Stimulated activated CD8-positive, alpha-beta memory T cell treated with anti-CD3 and anti-CD28 coated beads, Interleukin-2, amount 100 ng/mL, for 48 hours (primary cell): ENCODE measurements around the gene GLCE.

Source experiments
- DNase-seq, 2 donors: peaks; one replicate each; pipeline ENCODE4 v3.0.0-alpha.2; 2020; ENCODE audit warnings: low read depth in 2 of 2

The GLCE gene

DNA sequence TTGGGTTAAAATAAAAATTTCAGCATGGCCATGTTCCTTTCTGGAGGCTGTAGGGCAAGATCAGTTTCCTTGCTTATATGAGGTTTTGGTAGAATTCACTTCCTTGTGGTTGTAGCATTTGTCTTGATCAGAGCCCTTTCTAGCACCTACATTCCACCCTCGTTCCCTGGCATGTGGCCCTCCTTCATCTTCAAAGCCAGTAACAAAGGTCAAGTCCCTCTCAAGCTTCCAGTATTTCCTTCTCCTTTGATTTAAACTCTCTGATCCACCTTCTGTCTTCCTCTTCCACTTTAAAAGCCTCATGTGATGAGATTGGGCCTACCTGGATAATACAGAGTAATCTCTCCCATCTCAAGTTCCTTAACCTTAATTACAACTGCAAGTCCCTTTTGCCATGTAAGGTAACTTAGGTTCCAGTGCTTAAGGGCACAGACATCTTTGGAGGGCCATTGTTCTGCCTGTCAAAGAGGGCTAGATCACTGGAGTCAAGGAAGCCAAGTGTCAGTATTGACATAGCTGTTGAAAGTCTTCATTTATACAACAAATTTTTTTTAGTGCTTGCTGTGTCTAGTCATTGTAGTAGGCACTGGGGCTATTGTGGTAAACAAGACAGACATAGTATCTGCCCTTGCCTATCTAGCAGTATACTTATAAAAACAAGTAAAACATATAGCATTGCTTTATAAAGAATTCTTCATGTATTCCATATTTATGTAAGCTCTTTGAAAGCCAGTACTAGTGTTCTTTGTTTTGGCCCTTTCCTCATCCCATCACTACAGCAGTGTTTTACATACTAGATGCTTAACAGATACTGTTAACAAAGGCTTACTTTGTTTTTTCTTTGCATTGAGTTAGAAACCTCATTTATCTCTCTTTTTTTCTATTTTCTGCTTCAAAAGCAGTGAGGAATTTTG is 40.7 kb downstream of the GLCE start:
- no peak for DNase-seq

GRCh38 chr15:69206079-69206478 is 45.6 kb downstream of the GLCE start:
- no peak for DNase-seq

DNA sequence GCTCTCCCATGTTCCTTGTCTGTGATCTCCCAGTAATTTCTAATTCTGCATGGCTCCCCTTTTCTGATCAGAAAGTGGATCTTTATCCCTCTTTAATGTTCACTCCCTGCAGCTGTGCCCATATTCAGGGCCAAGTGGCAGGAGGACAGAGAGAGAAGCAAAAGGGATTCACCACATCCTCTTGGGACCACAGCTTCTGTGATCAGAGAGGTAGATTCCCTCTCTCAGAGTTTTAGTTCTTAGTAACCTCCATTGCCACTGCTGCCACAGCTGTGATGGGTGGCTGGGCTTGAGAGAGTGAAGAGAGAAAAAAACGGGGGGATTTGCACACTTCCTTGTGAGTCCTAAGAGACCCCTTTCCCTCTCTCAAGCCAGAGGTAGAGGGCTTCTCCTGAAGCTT is 49.2 kb downstream of the GLCE start:
- DNase-seq: no peak

GRCh38 chr15:69210574-69210973 is 50.1 kb downstream of the GLCE start:
- no peak for DNase-seq

GRCh38 chr15:69213786-69214185 is 53.4 kb downstream of the GLCE start:
- DNase-seq: no peak

GRCh38 chr15:69215314-69216035 is 55.0 kb downstream of the GLCE start:
- no peak for DNase-seq

- DNase-seq: no peak
Observed at GRCh38 chr15:69217381-69217780, 56.9 kb downstream of the GLCE start.

- no peak for DNase-seq
Observed at GRCh38 chr15:69219690-69220089, 59.3 kb downstream of the GLCE start.

DNA sequence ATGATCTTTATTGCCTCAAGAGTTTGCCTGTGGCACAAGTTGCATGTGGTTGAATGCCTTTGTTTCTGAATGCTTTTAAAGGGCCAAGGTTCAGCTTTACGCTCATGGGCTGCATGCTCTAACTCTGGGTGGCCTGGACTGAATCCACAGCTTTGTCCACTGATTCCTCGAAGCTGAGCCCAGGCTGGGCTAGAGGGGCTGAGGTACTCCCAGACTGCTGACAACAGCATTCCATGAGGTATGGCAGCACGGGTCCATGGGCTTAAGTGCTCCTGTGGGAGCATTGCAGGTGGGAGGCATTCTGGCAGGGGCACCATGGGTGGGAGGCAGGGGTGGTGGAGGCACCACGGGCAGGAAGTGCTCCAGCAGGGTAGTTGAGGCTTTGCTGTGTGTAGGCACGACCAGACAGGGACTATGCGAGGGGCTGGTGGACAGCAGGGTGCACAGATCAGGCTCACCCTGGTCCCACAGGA is 61.6 kb downstream of the GLCE start:
- no peak for DNase-seq

- no peak for DNase-seq
Observed at GRCh38 chr15:69223083-69223813, 62.8 kb downstream of the GLCE start.

GRCh38 chr15:69224383-69224782 is 63.9 kb downstream of the GLCE start:
- no peak for DNase-seq

GRCh38 chr15:69225355-69226022 is 65.1 kb downstream of the GLCE start:
- no peak for DNase-seq

DNA sequence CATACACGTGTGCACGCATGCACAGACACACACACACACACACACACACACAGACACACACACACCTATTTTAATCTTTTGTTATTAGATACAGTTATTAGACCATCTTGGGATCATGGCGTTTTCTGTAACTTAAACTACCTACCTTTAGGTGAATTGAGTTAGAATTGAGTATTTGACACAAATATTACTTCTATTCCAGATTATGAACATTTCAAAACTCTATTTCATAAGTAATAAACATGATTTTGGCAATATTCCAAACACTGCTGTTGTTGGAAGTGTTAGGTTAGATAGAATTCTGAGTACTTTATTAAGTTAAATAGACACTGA is 65.6 kb downstream of the GLCE start:
- no peak for DNase-seq

DNA sequence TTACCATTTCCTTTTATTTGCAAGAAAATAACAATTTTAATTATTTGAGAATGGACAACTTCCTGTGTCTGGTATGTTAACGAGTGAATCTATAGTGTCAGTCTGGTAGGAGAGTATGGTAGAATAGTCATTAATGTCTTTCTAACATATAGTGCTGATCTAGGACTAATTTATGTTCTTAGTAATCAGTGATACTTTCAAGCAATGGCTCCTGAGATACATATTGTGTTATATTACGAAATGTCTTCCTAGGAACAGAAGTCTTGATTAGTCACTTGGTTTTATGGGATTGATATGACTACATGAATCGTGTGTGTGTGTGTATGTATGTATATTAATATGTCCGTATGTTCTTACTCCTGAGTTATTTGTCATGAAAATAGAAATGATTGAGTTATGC is 71.7 kb downstream of the GLCE start:
- DNase-seq: no peak

- DNase-seq: no peak
Observed at GRCh38 chr15:69232765-69233164, 72.3 kb downstream of the GLCE start.

DNA sequence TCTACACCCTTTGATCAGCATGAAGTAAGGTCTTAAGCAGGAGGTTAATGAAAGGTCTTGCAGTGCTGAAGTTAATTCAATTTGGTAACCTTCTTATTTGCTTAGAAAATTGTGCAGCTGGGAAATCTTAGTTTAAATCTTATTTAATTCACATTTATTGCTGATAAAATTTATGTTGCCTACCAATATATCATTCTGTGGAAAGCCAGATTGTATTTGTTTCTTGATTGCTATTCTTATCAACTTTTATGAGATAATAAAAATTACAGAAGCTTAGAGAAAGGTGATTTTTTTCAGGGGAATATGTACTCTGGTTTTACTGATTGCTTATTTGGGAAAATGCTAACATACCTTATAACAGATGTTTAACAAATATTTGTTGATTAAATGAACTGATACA is 74.2 kb downstream of the GLCE start:
- DNase-seq: no peak

DNA sequence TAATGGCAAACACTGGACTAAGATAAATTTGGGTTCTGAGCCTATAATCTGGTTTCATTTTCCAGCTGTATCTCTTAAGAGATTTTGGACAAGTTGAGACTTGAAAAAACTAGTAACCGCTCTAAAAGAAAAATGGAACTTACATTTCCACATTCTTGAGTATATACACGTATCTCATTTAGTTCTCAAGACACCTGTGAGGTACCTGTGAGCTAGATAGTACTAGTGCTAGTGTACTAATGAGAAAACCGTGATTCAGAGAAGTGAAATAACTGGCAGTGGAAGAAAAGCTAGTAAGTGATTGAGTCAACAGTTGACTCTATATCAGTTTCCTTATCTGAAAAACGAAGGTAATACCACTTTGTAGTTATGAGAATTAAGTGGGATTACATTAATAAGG is 76.1 kb downstream of the GLCE start:
- no peak for DNase-seq

- DNase-seq: no peak
Observed at GRCh38 chr15:69237718-69238117, 77.3 kb downstream of the GLCE start.

DNA sequence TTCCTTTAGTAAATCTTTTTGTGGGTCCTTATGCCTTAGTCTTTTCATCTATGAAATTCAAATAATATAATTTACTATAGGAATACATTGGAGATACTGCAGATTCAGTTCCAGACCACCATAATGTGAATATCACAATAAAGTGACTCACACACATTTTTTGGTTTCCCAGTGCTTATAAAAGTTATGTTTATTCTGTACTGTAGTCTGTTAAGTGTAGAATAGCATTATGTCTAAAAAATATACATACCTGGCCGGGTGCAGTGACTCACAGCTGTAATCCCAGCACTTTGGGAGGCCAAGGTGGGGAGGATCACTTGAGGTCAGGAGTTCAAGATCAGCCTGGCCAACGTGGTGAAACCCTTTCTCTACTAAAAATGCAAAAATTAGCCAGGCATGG is 84.4 kb downstream of the GLCE start:
- no peak for DNase-seq

GRCh38 chr15:69253156-69253555 is 92.7 kb downstream of the GLCE start:
- no peak for DNase-seq

- DNase-seq: no peak
Observed at GRCh38 chr15:69265347-69265955, 105.0 kb downstream of the GLCE start.
